GM12878 (cell line): ENCODE measurements around the gene NANOG.
"Not testable (repeated sequence)": the region's sequence is repeated elsewhere in the genome, so short reads cannot be mapped to it uniquely, and the experiment has no call there.

Source experiments
- BRCA1 ChIP-seq: IDR thresholded peaks from 2 replicates; pipeline ENCODE4 v1.6.1; 2011; ENCODE audit warnings: low read depth, low read length, improper control_type of control experiment
- CEBPB ChIP-seq, 2 experiments: fragments of 150-350 bp in 1 of 2; IDR thresholded peaks; 2 replicates each; pipeline ENCODE4 v1.6.1; 2012 to 2014; ENCODE audit warnings: low read depth in 2 of 2, low read length in 2 of 2, borderline replicate concordance in 1 of 2, inconsistent platforms in 1 of 2
- CREB1 ChIP-seq: IDR thresholded peaks from 2 replicates; pipeline ENCODE4 v1.6.1; 2012; ENCODE audit warnings: low read depth, mild to moderate bottlenecking, inconsistent platforms
- ETV6 ChIP-seq, 2 experiments: fragments of 450-650 bp in 1 of 2; IDR thresholded peaks in 1 of 2; conservative IDR thresholded peaks in 1 of 2; 2 replicates each; pipeline ENCODE4 v1.6.1; 2014; ENCODE audit warnings: antibody characterized with exemption in 1 of 2, borderline replicate concordance in 1 of 2, low read depth in 1 of 2, mild to moderate bottlenecking in 1 of 2, moderate library complexity in 1 of 2
- FOS ChIP-seq: IDR thresholded peaks from 3 replicates; pipeline ENCODE4 v1.6.1; 2011; ENCODE audit warnings: borderline replicate concordance; ENCODE audit not compliant: insufficient read length; ENCODE audit errors: extremely low read depth
- FOXM1 ChIP-seq: IDR thresholded peaks from 2 replicates; pipeline ENCODE4 v1.6.1; 2012; ENCODE audit warnings: low read depth, mild to moderate bottlenecking, inconsistent platforms, low read length, moderate library complexity
- NBN ChIP-seq: fragments of 450-650 bp; IDR thresholded peaks from 2 replicates; pipeline ENCODE4 v1.6.1; 2016
- NRF1 ChIP-seq: conservative IDR thresholded peaks from 2 replicates; pipeline ENCODE4 v1.6.1; 2011; ENCODE audit warnings: mild to moderate bottlenecking, low read depth, low read length, improper control_type of control experiment
- POLR2A ChIP-seq: IDR thresholded peaks from 2 replicates; pipeline ENCODE4 v1.6.1; 2011; ENCODE audit warnings: low read depth, mild to moderate bottlenecking, low read length
- POLR2AphosphoS5 ChIP-seq: IDR thresholded peaks from 2 replicates; pipeline ENCODE4 v1.6.1; 2011; ENCODE audit warnings: mild to moderate bottlenecking, low read length, inconsistent platforms
- YY1 ChIP-seq: IDR thresholded peaks from 2 replicates; pipeline ENCODE4 v1.6.1; 2011; ENCODE audit warnings: low read depth, mild to moderate bottlenecking, low read length
- ZNF274 ChIP-seq: IDR thresholded peaks from one replicate; pipeline ENCODE4 v1.8.0; 2011; ENCODE audit not compliant: insufficient read length, insufficient read depth
- TF ChIP-seq, protein P1 (sequence below), 3 experiments: IDR thresholded peaks in 2 of 3; conservative IDR thresholded peaks in 1 of 3; 2 replicates each; pipeline ENCODE4 v1.5.1; 2011; ENCODE audit warnings: low read depth in 3 of 3, low read length in 3 of 3, mild to moderate bottlenecking in 3 of 3, control low read depth in 2 of 3, moderate library complexity in 2 of 3, inconsistent platforms in 1 of 3, mixed read lengths in 1 of 3; ENCODE audit not compliant: control insufficient read depth in 2 of 3, insufficient read depth in 1 of 3; ENCODE audit errors: extremely low read depth in 1 of 3
- TF ChIP-seq, protein P2 (sequence below): IDR thresholded peaks from 2 replicates; pipeline ENCODE4 v1.6.1; 2012; ENCODE audit warnings: low read depth, low read length, improper control_type of control experiment

DNA sequence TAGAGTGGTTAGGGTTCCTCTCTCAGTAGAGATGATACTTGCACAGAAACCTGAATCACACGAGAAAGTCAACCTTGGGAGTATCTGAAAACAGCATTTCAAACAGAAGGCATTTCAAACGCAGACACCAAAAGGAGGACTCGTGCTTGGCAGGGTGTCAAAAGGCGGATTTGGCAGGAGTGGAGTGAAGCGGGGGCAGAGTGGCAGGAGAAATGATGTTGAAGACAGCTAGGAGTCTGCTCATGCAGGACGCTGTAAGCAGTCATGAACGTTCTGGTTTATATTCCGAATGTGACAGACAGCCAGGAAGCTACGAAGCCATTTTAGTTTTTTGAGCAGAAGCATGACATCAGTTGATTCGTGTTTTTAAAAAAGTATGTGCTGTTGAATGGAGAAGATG is 50.0 kb downstream of the NANOG start:
- not testable (repeated sequence) for TF ChIP-seq FOS; POLR2A; ZNF274; FOXM1; YY1; NRF1; CREB1; CEBPB (IDR thresholded peaks at IDR 0.05; ENCODE audit: borderline replicate concordance in 1 of 2, low read depth in 2 of 2, low read length in 2 of 2); POLR2AphosphoS5; BRCA1; ETV6 (conservative IDR thresholded peaks at IDR 0.05 in 1 of 2, IDR thresholded peaks at IDR 0.05 in 1 of 2; ENCODE audit: borderline replicate concordance in 1 of 2, low read depth in 1 of 2); NBN
- TF ChIP-seq, protein P1, sequence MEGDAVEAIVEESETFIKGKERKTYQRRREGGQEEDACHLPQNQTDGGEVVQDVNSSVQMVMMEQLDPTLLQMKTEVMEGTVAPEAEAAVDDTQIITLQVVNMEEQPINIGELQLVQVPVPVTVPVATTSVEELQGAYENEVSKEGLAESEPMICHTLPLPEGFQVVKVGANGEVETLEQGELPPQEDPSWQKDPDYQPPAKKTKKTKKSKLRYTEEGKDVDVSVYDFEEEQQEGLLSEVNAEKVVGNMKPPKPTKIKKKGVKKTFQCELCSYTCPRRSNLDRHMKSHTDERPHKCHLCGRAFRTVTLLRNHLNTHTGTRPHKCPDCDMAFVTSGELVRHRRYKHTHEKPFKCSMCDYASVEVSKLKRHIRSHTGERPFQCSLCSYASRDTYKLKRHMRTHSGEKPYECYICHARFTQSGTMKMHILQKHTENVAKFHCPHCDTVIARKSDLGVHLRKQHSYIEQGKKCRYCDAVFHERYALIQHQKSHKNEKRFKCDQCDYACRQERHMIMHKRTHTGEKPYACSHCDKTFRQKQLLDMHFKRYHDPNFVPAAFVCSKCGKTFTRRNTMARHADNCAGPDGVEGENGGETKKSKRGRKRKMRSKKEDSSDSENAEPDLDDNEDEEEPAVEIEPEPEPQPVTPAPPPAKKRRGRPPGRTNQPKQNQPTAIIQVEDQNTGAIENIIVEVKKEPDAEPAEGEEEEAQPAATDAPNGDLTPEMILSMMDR (IDR thresholded peaks at IDR 0.05 in 2 of 3, conservative IDR thresholded peaks at IDR 0.05 in 1 of 3; ENCODE audit: control insufficient read depth in 2 of 3, extremely low read depth in 1 of 3, insufficient read depth in 1 of 3, low read depth in 3 of 3, low read length in 3 of 3), result not testable (repeated sequence)
- TF ChIP-seq, protein P2, sequence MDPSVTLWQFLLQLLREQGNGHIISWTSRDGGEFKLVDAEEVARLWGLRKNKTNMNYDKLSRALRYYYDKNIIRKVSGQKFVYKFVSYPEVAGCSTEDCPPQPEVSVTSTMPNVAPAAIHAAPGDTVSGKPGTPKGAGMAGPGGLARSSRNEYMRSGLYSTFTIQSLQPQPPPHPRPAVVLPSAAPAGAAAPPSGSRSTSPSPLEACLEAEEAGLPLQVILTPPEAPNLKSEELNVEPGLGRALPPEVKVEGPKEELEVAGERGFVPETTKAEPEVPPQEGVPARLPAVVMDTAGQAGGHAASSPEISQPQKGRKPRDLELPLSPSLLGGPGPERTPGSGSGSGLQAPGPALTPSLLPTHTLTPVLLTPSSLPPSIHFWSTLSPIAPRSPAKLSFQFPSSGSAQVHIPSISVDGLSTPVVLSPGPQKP, result not testable (repeated sequence)
